Smooth muscle cell (in vitro differentiated cells): ENCODE results near the gene MKRN2. TPM values are rescaled to one million over a fixed set of nuclear protein-coding genes. Genes with fewer than 3 reads are reported as not detected.

ENCODE experiments used
- DNase-seq: peaks from one replicate; lab custom pipeline; 2025; ENCODE audit not compliant: unreplicated experiment; lab: John Stamatoyannopoulos, UW
- H2AFZ ChIP-seq: fragments of 200-600 bp; sonication (generic); 2 replicates; pipeline ENCODE4 v1.6.0; 2016; ENCODE audit warnings: antibody characterized with exemption, low read depth, mild to moderate bottlenecking
- H3F3A ChIP-seq: fragments of 200-600 bp; sonication (generic); 2 replicates; pipeline ENCODE4 v1.6.0; 2017; ENCODE audit warnings: antibody characterized with exemption, low read depth
- H3K27ac ChIP-seq: fragments of 200-600 bp; sonication (generic); 2 replicates; pipeline ENCODE4 v1.5.1; 2016; ENCODE audit warnings: low read depth, mild to moderate bottlenecking
- H3K27me3 ChIP-seq: fragments of 200-600 bp; sonication (generic); 2 replicates; pipeline ENCODE4 v1.6.1; 2016; ENCODE audit warnings: low read depth, mild to moderate bottlenecking
- H3K36me3 ChIP-seq: fragments of 200-600 bp; sonication (generic); 2 replicates; pipeline ENCODE4 v1.5.1; 2016; ENCODE audit warnings: low read depth
- H3K4me1 ChIP-seq: fragments of 200-600 bp; sonication (generic); 2 replicates; pipeline ENCODE4 v1.5.1; 2016; ENCODE audit warnings: low read depth
- H3K4me2 ChIP-seq: fragments of 200-600 bp; sonication (generic); 2 replicates; pipeline ENCODE4 v1.6.0; 2016; ENCODE audit warnings: mild to moderate bottlenecking
- H3K4me3 ChIP-seq: fragments of 200-600 bp; sonication (generic); 2 replicates; pipeline ENCODE4 v1.5.1; 2016; ENCODE audit warnings: mild to moderate bottlenecking
- H3K79me2 ChIP-seq: fragments of 200-600 bp; sonication (generic); 2 replicates; pipeline ENCODE4 v1.6.0; 2016; ENCODE audit warnings: low read depth, mild to moderate bottlenecking
- H3K9ac ChIP-seq: fragments of 200-600 bp; sonication (generic); 2 replicates; pipeline ENCODE4 v1.6.0; 2016; ENCODE audit warnings: low read depth
- H3K9me3 ChIP-seq: fragments of 200-600 bp; sonication (generic); replicated peaks from 2 replicates; pipeline ENCODE4 v1.5.1; 2016; ENCODE audit warnings: low read depth
- H4K20me1 ChIP-seq: fragments of 200-600 bp; sonication (generic); 2 replicates; pipeline ENCODE4 v1.6.0; 2016; ENCODE audit warnings: low read depth
- WGBS: methylation state at CpG from one replicate; pipeline ENCODE4 v1.1.7; 2016; ENCODE audit warnings: low lambda C conversion rate; 5-methylcytosine and 5-hydroxymethylcytosine counted together
- polyA plus RNA-seq: library from polyadenylated mRNA; unstranded; fragments of >200 nt; fragmentation: Nextera tagmentation; extraction: Ambion mirVana; gene quantifications from 2 replicates; pipeline ENCODE4 v1.2.1, GENCODE V29; 2016
- total RNA-seq: library from RNA; depleted of rRNA; stranded (reverse); fragments of >200 nt; gene quantifications from 2 replicates; pipeline ENCODE4 v1.2.3, GENCODE V29; 2014
- TF ChIP-seq, protein P1 (sequence below): fragments of 200-600 bp; sonication (generic); IDR thresholded peaks from 2 replicates; pipeline ENCODE4 v1.5.1; 2017; ENCODE audit warnings: borderline replicate concordance, mild to moderate bottlenecking, antibody characterized with exemption; ENCODE audit not compliant: insufficient read depth, poor library complexity, severe bottlenecking

The MKRN2 gene
- total and polyA plus RNA-seq, 2 experiments from 2014 or later = 29.3 to 36.6 TPM

DNA sequence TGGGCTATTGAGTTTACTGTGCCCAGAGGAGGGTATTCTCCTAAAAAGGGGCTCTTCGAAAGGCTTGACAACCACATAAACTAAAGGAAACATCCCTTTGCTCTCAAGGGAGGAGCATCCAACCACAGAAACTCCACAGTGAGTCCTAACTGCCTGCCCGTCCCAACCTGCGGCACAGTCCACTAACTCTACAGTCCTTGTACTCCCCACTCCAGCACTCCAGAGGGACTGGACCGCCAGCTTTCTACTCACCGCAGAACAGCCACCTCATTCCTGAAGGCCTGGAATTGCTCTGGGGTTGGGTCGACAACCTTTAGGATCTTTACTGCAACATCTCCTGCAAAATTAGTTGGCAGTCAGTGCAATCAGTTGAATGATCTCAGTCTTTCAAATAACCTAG is 34.6 kb downstream of the MKRN2 start:
- H3K36me3 ChIP-seq = no peaks in the 10 kb centered on the region
- H3K4me1 ChIP-seq = no peaks in the 10 kb centered on the region
- H3K79me2 ChIP-seq = no peaks in the 10 kb centered on the region
- H3K4me3 ChIP-seq = no peak overlapping the region
- H2AFZ ChIP-seq = no peak overlapping the region
- H3K4me2 ChIP-seq = no peak overlapping the region
- H4K20me1 ChIP-seq = peaks cover 25% of the 10 kb centered on the region
- TF ChIP-seq, protein P1, sequence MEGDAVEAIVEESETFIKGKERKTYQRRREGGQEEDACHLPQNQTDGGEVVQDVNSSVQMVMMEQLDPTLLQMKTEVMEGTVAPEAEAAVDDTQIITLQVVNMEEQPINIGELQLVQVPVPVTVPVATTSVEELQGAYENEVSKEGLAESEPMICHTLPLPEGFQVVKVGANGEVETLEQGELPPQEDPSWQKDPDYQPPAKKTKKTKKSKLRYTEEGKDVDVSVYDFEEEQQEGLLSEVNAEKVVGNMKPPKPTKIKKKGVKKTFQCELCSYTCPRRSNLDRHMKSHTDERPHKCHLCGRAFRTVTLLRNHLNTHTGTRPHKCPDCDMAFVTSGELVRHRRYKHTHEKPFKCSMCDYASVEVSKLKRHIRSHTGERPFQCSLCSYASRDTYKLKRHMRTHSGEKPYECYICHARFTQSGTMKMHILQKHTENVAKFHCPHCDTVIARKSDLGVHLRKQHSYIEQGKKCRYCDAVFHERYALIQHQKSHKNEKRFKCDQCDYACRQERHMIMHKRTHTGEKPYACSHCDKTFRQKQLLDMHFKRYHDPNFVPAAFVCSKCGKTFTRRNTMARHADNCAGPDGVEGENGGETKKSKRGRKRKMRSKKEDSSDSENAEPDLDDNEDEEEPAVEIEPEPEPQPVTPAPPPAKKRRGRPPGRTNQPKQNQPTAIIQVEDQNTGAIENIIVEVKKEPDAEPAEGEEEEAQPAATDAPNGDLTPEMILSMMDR = no peak
- no peaks in the 10 kb centered on the region for H3F3A ChIP-seq
- DNase-seq = no peak
- no peaks in the 10 kb centered on the region for H3K27me3 ChIP-seq
- no peaks in the 10 kb centered on the region for H3K9me3 ChIP-seq
- WGBS = 98% methylated on average over 6 of the region's 6 CpGs
- no peak overlapping the region for H3K27ac ChIP-seq
- no peak overlapping the region for H3K9ac ChIP-seq

DNA sequence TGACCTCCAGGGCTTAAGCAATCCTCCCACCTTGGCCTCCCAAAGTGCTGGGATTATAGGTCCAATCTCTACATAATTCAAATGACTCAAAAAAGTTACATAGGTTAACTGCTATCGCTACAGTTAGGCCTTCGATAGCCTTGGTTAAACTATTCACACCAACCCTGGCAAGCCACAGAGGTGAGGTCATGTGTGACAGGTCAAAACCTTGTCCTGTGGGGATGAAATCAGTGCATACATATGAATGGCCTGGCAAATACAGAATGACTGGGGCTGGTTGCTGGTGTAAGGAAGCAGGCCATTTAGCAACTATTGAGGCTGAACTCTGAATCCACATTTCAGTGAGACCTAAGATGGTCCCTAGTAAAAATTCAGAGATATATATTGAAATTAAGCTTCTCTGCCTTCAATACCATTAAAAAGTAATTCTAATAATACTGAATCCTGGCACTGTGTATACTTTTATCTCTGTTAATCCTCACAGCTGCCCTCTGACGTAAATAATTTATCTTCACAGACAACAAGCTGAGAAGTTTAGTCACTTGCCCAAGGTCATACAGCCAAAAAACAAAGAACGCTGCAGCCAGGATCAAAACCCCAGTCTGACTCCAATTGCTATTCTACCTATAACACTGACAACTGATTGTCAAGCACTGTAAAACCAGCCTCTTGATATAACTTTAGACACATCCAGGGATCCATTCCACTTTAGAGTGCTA is 35.3 kb downstream of the MKRN2 start:
- Histone ChIP-seq H3K36me3 (no peaks in the 10 kb centered on the region), H3K9ac (no peak overlapping the region), H3K79me2 (no peaks in the 10 kb centered on the region), H3F3A (no peaks in the 10 kb centered on the region), H3K9me3 (no peaks in the 10 kb centered on the region), H3K4me3 (no peak overlapping the region), H3K4me2 (no peak overlapping the region), H3K27ac (no peak overlapping the region), H3K27me3 (no peaks in the 10 kb centered on the region), H2AFZ (no peak overlapping the region), H4K20me1 (peaks cover 19% of the 10 kb centered on the region), H3K4me1 (no peaks in the 10 kb centered on the region)
- TF ChIP-seq, protein P1 = no peak
- 91% methylated on average over 4 of the region's 4 CpGs for WGBS
- DNase-seq = no peak

DNA sequence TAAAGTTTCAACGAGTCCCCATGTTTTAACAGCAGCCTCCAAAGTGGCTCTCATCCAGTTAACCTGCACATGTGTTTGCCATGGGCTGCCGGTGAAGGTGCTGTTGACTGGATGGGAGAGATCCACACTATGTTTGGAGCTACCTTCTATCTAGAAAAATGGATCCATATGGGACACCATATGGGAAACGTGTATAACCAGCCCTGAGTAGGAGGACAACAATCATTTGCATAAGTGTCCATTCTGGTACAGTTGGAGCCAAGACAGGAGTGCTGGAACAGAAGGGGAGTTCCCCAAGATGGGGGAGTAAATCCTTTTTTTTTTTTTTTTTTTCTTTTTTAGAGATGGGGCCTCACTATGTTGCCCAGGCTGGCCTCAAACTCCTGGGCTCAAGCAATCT is 36.6 kb downstream of the MKRN2 start:
- H3K9ac ChIP-seq = no peak overlapping the region
- H3K36me3 ChIP-seq = peaks cover 6% of the 10 kb centered on the region
- no peaks in the 10 kb centered on the region for H3K9me3 ChIP-seq
- TF ChIP-seq, protein P1 = no peak
- peaks cover 6% of the 10 kb centered on the region for H4K20me1 ChIP-seq
- no peak overlapping the region for H2AFZ ChIP-seq
- no peaks in the 10 kb centered on the region for H3F3A ChIP-seq
- no peaks in the 10 kb centered on the region for H3K4me1 ChIP-seq
- no peak overlapping the region for H3K4me2 ChIP-seq
- DNase-seq = no peak
- H3K27me3 ChIP-seq = no peaks in the 10 kb centered on the region
- H3K27ac ChIP-seq = no peak overlapping the region
- H3K4me3 ChIP-seq = no peak overlapping the region
- H3K79me2 ChIP-seq = no peaks in the 10 kb centered on the region
- WGBS = 100% methylated on average over 3 of the region's 3 CpGs

DNA sequence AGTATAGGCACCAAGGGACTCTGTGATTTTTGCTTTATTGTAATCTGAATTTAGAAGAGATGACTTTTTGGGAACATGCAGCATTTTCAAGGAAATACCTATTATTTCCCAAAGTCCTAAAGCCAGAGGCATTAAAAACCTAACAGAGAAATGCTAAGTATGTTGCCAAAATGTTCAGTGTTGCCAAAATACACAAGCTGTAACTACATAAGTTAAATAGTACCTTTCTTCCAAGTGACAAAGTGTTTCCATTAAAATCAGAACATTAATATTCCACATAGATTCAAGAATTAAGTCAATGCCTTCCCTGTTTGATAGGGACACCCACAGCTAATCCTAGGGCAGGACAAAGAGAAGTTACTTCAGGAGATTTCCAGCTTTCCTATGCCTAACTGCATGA is 42.0 kb downstream of the MKRN2 start:
- no peak for DNase-seq

More for the DNA sequence above, 42.0 kb downstream of the MKRN2 start:
- H3F3A ChIP-seq = no peaks in the 10 kb centered on the region
- no peaks in the 10 kb centered on the region for H3K9me3 ChIP-seq
- no peak overlapping the region for H3K4me3 ChIP-seq
- peaks cover 25% of the 10 kb centered on the region for H4K20me1 ChIP-seq
- peaks cover 33% of the 10 kb centered on the region for H3K36me3 ChIP-seq
- no peaks in the 10 kb centered on the region for H3K79me2 ChIP-seq
- H3K27ac ChIP-seq = no peak overlapping the region
- H2AFZ ChIP-seq = no peak overlapping the region
- H3K9ac ChIP-seq = no peak overlapping the region
- no peaks in the 10 kb centered on the region for H3K27me3 ChIP-seq
- no peaks in the 10 kb centered on the region for H3K4me1 ChIP-seq
- H3K4me2 ChIP-seq = no peak overlapping the region
- TF ChIP-seq, protein P1 = no peak
